OCI-LY3 (cell line): ENCODE data around the gene EIF2D.

Experiments
- H2AFZ ChIP-seq: fragments of 200-600, 300-600 bp; shearing (Covaris generic); 2 replicates; pipeline ENCODE4 v1.6.0; 2014; ENCODE audit warnings: antibody characterized with exemption, low read depth, low read length
- H3K27ac ChIP-seq: fragments of 200-600, 300-600 bp; sonication (generic); 2 replicates; pipeline ENCODE4 v1.5.1; 2014; ENCODE audit warnings: mild to moderate bottlenecking, low read length, moderate library complexity, mixed read lengths
- H3K27me3 ChIP-seq: fragments of 200-600, 300-600 bp; sonication (generic); 2 replicates; pipeline ENCODE4 v1.6.1; 2014; ENCODE audit warnings: low read depth, low read length, mixed read lengths
- H3K36me3 ChIP-seq: fragments of 200-600, 300-600 bp; sonication (generic); replicated peaks from 2 replicates; pipeline ENCODE3; 2014; ENCODE audit warnings: low read depth, low read length, mixed read lengths
- H3K4me1 ChIP-seq: fragments of 300-600, 200-600 bp; sonication (generic); 2 replicates; pipeline ENCODE4 v1.6.1; 2014; ENCODE audit warnings: low read length, mixed read lengths
- H3K4me2 ChIP-seq: fragments of 200-600, 300-600 bp; sonication (generic); 2 replicates; pipeline ENCODE4 v1.6.1; 2014; ENCODE audit warnings: low read length, mixed read lengths
- H3K4me3 ChIP-seq: fragments of 300-600, 200-600 bp; sonication (generic); 2 replicates; pipeline ENCODE4 v1.5.1; 2014; ENCODE audit warnings: antibody characterized with exemption, mild to moderate bottlenecking, low read length, moderate library complexity
- H3K79me2 ChIP-seq: fragments of 300-600, 200-600 bp; shearing (Covaris generic); 2 replicates; pipeline ENCODE4 v1.6.1; 2014; ENCODE audit warnings: mild to moderate bottlenecking, low read length, mixed read lengths
- H3K9ac ChIP-seq: fragments of 300-600, 200-600 bp; shearing (Covaris generic); 2 replicates; pipeline ENCODE4 v1.6.0; 2014; ENCODE audit warnings: mild to moderate bottlenecking, low read length, moderate library complexity
- H3K9me3 ChIP-seq: fragments of 200-600, 300-600 bp; shearing (Covaris generic); 2 replicates; pipeline ENCODE4 v1.6.1; 2014; ENCODE audit warnings: low read length, mixed read lengths; ENCODE audit not compliant: insufficient read depth
- H4K20me1 ChIP-seq: fragments of 200-600, 300-600 bp; sonication (generic); 2 replicates; pipeline ENCODE4 v1.6.1; 2016; ENCODE audit warnings: low read length, mixed read lengths; ENCODE audit not compliant: insufficient read depth
- CTCF ChIP-seq: fragments of 200-600, 300-600 bp; sonication (generic); IDR thresholded peaks from 2 replicates; pipeline ENCODE4 v1.5.1; 2014; ENCODE audit warnings: antibody characterized with exemption, low read length, low read depth
- EZH2phosphoT487 ChIP-seq: fragments of 200-600 bp; shearing (Covaris generic); IDR thresholded peaks from 2 replicates; pipeline ENCODE4 v1.6.1; 2018; ENCODE audit warnings: antibody characterized with exemption, mixed run types, low read depth

The EIF2D gene

GRCh38 chr1:206565995-206566394 lies 46.3 kb downstream of the EIF2D start:
- H3K36me3 ChIP-seq, result peaks cover 80% of the 10 kb centered on the region
- H3K9me3 ChIP-seq, result no peaks in the 10 kb centered on the region
- H3K27me3 ChIP-seq, result no peaks in the 10 kb centered on the region
- H3K4me2 ChIP-seq, result no peak overlapping the region
- no peak overlapping the region for H2AFZ ChIP-seq
- H3K9ac ChIP-seq, result no peak overlapping the region
- no peak overlapping the region for H3K4me3 ChIP-seq
- TF ChIP-seq EZH2phosphoT487 (no peak), CTCF (no peak)
- H4K20me1 ChIP-seq, result peaks cover 79% of the 10 kb centered on the region
- H3K79me2 ChIP-seq, result peaks cover 98% of the 10 kb centered on the region
- H3K4me1 ChIP-seq, result peaks cover 42% of the 10 kb centered on the region
- H3K27ac ChIP-seq, result no peak overlapping the region

- TF ChIP-seq CTCF, result no peak
- TF ChIP-seq EZH2phosphoT487, result no peak
- Histone ChIP-seq H3K27me3 (no peaks in the 10 kb centered on the region), H3K4me3 (no peak overlapping the region), H3K36me3 (peaks cover 75% of the 10 kb centered on the region), H3K27ac (peak overlapping the region; percentile 13), H3K9me3 (no peaks in the 10 kb centered on the region), H2AFZ (no peak overlapping the region), H3K4me2 (peak overlapping the region; percentile 74), H3K4me1 (peaks cover 43% of the 10 kb centered on the region), H3K79me2 (peaks cover 98% of the 10 kb centered on the region), H4K20me1 (peaks cover 66% of the 10 kb centered on the region), H3K9ac (no peak overlapping the region)
Measured at GRCh38 chr1:206563367-206564207, 48.7 kb downstream of the EIF2D start.

- peaks cover 83% of the 10 kb centered on the region for H3K79me2 ChIP-seq
- peak overlapping the region; percentile 98 for H3K9ac ChIP-seq
- H3K9me3 ChIP-seq, result no peaks in the 10 kb centered on the region
- TF ChIP-seq CTCF (no peak), EZH2phosphoT487 (no peak)
- no peaks in the 10 kb centered on the region for H3K27me3 ChIP-seq
- peaks cover 32% of the 10 kb centered on the region for H4K20me1 ChIP-seq
- peak overlapping the region; percentile 88 for H3K27ac ChIP-seq
- peak overlapping the region; percentile 84 for H3K4me3 ChIP-seq
- H3K36me3 ChIP-seq, result peaks cover 42% of the 10 kb centered on the region
- H3K4me1 ChIP-seq, result peaks cover 62% of the 10 kb centered on the region
- H2AFZ ChIP-seq, result no peak overlapping the region
- H3K4me2 ChIP-seq, result peak overlapping the region; percentile 88
Measured at GRCh38 chr1:206560007-206560716, 52.1 kb downstream of the EIF2D start.

- H3K4me2 ChIP-seq, result peak overlapping the region; percentile 88
- H3K9ac ChIP-seq, result peak overlapping the region; percentile 98
- peaks cover 77% of the 10 kb centered on the region for H3K79me2 ChIP-seq
- no peaks in the 10 kb centered on the region for H3K27me3 ChIP-seq
- H4K20me1 ChIP-seq, result peaks cover 26% of the 10 kb centered on the region
- peaks cover 67% of the 10 kb centered on the region for H3K4me1 ChIP-seq
- no peak overlapping the region for H2AFZ ChIP-seq
- peak overlapping the region; percentile 88 for H3K27ac ChIP-seq
- TF ChIP-seq CTCF (no peak), EZH2phosphoT487 (no peak)
- H3K9me3 ChIP-seq, result no peaks in the 10 kb centered on the region
- H3K36me3 ChIP-seq, result peaks cover 37% of the 10 kb centered on the region
- H3K4me3 ChIP-seq, result peak overlapping the region; percentile 84
Measured at GRCh38 chr1:206559672-206559995, 52.6 kb downstream of the EIF2D start.
